Omental fat pad (tissue), 4 donors: ENCODE results near the gene PCBP4. TPM values are rescaled to one million over a fixed set of nuclear protein-coding genes. Genes with fewer than 3 reads are reported as not detected.
A peak's percentile ranks its signal among the peaks of the same experiment; 100 is the strongest.

Source experiments
- ATAC-seq: fragments of 150-250 bp; one replicate; pipeline ENCODE4 v1.9.1; 2016; ENCODE audit warnings: mild to moderate bottlenecking, moderate library complexity; ENCODE audit not compliant: low FRiP score
- DNase-seq: peaks from one replicate; pipeline ENCODE4 v3.0.0-alpha.2; 2019; ENCODE audit warnings: low spot score
- total RNA-seq, 4 donors: library from RNA; depleted of rRNA; stranded (reverse); fragments of >200 nt; gene quantifications; one replicate each; pipeline ENCODE4 v1.1.0, GENCODE V29; 2016
- TF ChIP-seq, protein P1 (sequence below), 3 donors: fragments of 450-650 bp; IDR thresholded peaks; one replicate each; pipeline ENCODE4 v1.5.1; 2016 to 2017; ENCODE audit warnings: antibody characterized with exemption in 3 of 3, mild to moderate bottlenecking in 3 of 3, moderate library complexity in 2 of 3

Gene PCBP4
- total RNA-seq, result 10 to 100 TPM; 21.4 to 84.0 (median 23.4) TPM

DNA sequence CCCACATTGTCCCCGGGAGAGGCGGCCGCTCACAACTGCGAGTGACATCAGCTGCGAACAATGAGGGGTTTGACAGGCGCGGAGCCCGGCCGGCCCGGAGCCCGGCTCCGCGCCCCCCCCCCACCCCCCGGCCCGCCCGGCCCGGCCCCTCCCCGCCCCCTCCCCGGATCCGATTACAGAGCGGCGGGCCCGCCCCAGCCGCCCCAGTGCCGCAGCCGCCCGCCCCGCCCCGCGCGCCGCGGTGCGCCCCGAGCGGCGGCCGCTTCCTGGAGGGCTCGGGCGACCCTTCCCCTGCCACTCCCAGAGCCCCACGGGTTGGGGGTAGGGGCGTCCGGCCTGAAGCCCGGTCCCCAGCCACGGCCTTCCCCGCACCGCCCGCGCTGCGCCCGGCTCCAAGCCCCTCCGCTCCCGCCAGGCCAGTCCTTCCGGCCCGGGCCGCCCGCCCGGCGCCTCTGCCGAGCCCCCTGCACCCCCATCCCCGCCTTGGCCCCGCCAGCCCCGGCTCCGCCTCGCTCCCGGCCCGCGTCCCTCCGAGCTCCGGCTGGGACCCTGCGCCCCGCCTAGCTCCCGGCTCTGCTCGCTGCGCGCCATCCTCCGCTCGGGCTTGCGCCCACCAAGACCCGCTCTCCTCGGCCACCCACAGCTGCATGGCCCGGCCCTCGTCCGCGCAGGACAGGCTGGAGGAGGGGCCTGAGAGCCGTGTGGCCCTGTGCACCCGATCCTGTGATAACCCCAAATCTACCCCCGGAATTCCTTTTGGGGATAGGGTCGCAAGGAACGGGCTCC, at the start of gene PCBP4:
PCBP4 (minus strand) TSS at position 71 of the 786 bp plus-strand sequence. CDS start 6,214 bp downstream, outside the sequence.
- ATAC-seq (peak; percentile 68), DNase-seq (no peak)

DNA sequence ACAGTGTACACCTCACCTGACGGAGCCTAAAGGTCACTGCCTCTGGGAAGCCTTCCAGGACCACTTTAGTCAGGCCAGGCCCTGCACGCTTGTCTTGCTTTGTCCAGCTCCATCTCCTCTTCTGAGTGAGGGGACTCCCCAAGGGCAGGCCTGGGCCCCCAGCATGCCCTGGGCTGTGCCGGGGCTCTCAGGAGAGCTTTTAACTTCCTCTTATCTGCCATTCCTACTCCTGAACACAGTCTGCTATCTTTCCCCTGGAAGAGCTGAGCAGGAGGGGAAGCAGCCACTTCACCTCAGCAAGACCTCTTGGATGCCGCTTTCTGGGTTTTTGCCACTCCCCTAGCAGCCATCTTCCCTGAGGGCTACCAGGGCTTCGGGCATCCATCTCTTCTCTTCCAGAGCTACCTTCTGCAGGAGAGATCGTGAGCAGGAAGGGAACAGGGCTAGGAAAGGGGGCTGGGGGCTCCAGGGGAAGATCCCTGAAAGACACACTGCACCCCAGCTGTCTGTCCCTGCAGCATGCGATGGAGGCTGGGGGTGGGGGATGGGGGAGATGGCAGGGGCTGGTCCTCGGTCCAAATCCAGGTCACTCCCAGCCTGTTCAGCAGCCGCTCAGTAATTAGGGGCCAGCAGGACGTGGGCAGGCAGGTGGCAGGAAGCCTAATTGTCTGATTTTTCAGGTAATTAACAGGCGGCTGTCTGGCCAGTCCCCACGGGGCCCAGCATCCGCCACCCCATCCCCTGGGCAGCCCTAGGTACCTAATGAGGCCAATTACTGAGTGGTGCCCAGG, 48.4 kb upstream of the PCBP4 start:
- TF ChIP-seq, protein P1, sequence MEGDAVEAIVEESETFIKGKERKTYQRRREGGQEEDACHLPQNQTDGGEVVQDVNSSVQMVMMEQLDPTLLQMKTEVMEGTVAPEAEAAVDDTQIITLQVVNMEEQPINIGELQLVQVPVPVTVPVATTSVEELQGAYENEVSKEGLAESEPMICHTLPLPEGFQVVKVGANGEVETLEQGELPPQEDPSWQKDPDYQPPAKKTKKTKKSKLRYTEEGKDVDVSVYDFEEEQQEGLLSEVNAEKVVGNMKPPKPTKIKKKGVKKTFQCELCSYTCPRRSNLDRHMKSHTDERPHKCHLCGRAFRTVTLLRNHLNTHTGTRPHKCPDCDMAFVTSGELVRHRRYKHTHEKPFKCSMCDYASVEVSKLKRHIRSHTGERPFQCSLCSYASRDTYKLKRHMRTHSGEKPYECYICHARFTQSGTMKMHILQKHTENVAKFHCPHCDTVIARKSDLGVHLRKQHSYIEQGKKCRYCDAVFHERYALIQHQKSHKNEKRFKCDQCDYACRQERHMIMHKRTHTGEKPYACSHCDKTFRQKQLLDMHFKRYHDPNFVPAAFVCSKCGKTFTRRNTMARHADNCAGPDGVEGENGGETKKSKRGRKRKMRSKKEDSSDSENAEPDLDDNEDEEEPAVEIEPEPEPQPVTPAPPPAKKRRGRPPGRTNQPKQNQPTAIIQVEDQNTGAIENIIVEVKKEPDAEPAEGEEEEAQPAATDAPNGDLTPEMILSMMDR (IDR thresholded peaks at IDR 0.05), result no peak
- no peak for DNase-seq
- ATAC-seq, result no peak

More for the DNA sequence above, at the start of gene PCBP4:
- TF ChIP-seq, protein P1 (IDR thresholded peaks at IDR 0.05), result no peak

DNA sequence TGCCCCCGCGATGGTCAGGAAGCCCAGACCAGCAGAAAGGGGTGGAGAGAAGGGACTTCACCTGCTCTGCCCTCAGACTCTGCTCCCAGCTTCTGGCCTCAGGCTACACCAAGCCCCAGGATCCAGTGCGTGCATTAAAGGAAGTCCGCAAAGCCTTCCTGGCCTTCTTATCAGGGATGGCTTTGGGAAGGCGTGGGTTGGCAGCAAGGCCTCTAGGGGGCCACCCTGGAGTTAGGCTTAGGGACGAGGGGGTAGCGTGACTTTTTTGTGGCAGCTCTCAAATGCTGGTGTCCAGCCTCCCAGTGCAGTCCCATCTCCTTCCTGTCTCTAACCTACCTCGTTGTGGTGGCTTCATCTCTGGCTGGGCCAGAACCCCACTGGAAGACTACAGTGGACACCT, 47.4 kb upstream of the PCBP4 start:
- TF ChIP-seq, protein P1 (IDR thresholded peaks at IDR 0.05), result no peak
- ATAC-seq (no peak), DNase-seq (no peak)

DNA sequence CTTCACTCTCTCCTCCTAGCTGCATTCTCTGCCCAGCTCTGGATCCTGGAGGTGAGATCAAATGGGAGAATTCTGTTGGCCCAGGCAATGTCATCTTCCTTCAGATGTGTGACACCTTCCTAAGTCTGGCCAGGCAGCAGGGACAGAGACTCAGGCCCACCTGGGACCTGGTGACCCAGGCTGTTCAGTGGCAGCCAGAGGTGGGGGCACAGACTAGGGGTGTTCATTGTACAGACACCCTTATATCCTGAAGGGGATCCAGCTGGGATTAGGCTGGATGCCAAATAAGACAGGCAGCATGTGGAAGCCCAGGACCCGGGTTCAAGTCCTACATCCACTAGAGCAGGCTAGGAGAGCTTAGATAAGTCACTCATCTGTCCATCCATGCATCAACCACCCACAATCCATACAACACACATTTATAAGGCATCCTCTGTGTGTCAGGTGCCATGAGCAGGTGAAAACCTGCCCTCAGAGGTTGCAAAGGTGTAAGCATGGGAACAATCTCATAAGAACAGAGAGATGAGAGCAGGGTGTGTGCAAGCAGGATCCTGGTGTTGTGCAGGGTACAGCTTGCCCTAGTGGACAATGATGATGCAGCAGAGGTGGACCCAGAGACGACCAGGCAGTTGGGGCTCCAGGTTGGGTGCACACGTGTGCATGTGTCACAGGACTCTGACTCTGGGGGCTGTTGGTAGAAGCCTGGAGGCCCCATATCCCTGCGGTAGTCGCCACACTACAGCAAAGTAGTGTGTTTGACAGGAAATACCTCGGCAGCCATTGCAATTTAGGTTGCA, 46.7 kb upstream of the PCBP4 start:
- DNase-seq (no peak), ATAC-seq (no peak)
- TF ChIP-seq, protein P1 (IDR thresholded peaks at IDR 0.05), result no peak

DNA sequence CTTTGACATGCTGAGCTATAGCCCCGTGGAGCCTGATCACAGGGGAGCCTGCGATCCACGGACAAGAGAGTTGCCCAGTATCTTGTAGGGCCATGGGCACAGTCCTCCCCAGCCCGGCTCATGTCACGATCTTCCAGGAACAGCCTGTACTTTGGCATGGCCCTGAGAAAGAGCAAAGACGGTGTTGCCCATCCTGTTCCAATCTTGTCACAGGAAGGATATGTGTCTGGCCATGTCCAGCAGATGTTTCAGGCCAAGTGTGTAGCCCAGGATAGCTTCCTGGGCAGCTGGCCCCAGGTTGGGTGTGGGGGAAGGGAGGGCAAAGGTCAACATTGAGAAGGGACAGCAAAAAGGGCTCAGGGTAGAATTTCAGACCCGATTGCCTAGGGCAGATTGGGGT, 45.4 kb upstream of the PCBP4 start:
- ATAC-seq, result no peak
- TF ChIP-seq, protein P1 (IDR thresholded peaks at IDR 0.05), result no peak
- no peak for DNase-seq

DNA sequence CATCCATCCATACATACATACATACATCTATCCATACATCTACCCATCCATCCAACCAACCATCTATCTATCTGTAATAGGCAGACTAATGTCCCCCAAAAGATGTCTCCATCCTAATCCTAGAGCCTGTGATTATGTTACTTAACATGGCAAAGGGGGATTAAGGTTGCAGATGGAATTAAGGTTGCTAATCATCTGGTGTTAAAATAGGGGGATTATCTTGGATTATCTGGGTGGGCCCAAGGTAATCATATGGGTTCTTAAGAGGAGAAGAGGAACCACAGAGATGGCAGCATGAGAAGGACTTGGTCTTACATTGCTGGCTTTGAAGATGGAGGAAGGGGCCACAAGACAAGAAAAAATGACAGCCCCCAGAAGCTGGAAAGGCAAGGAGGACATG, 43.2 kb upstream of the PCBP4 start:
- DNase-seq (no peak), ATAC-seq (no peak)
- TF ChIP-seq, protein P1 (IDR thresholded peaks at IDR 0.05), result no peak
